NCI-H774 (cell line): Measurements from ENCODE around the gene BABAM2.
"Not testable (repeated sequence)": the region's sequence is repeated elsewhere in the genome, so short reads cannot be mapped to it uniquely, and the experiment has no call there.

Experiments
- DNase-seq: peaks from one replicate; lab custom pipeline; 2025; lab: John Stamatoyannopoulos, UW

Gene BABAM2

DNA sequence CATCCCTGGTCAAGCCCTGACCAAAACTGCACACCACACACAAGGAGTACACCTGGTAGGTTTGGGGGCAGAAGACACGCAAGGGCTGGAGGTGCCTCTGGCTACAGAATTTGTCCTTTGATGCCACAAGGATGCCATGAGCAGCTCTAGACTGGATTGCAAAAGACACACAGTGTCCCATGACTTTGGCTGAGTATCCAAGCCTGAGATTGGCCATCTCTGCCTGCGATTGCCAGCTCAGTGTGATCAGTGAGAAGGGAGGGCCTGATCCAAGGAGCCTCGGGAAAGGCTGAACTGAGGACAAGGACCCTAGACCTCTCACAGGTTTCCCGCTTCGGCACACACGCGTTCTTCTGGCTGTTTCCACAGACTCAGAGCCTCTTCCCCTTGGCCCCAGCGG lies 442.2 kb downstream of the BABAM2 start:
- DNase-seq = no peak

DNA sequence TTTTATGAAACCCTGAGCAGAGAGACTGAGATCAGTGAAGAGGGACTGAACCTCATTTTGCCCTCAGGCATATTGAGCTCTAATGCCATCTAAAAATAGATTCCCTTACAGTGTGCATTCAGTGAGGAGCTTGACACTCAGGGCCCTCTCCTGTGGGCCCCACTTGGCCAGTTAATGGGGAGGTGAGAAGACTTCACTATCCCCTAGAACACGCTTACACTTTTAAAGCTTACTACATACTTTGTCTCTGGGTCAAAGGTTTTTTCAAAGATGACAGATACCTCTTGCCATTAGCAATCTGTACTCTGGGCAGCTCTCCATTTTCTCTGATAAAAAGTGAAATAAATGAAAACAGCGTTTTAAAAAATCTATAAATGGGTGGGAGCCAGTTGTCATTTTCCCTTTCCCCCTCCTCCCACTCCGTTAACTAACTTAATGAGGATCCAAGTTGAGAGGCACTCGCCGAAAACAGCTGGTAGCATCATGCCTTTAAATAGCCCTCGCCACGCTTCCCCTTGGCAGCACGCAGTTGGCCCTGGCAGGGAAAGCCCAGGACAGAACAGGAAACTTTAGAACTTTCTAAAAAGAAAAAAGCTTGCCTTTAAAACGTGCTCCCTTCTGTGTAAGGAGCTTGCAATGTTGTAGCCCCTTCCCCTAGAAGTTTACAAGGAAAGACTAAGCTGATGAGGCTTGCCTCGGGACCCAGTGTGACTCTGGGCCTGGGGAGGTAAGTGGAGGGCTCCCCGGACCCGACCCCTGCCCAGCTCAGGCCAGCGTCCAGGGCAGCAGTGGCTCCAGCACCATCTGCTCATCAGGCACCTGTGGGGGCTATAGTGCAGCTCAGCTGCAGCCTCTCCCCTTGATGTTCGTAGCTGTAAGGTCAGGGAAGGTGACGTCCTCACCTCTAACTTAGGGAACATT lies 443.3 kb downstream of the BABAM2 start:
- no peak for DNase-seq

DNA sequence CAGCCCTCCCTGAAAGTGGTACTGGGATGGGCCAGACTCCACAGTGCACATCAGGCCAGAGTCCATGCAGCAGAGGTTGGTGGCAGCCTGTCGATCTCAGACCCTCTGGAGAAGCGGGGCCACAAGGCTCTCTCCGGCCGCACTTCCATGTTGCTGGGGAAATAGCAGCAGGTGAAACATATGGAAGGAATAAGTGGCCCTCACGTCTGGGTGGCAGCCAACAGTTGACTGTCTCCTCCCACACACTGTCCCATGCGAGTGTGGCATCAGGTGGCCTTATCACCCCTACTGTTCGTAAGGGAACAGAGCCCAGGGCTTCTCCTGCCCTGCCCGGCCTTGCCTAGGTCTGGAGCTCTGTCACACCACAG lies 444.0 kb downstream of the BABAM2 start:
- no peak for DNase-seq

DNA sequence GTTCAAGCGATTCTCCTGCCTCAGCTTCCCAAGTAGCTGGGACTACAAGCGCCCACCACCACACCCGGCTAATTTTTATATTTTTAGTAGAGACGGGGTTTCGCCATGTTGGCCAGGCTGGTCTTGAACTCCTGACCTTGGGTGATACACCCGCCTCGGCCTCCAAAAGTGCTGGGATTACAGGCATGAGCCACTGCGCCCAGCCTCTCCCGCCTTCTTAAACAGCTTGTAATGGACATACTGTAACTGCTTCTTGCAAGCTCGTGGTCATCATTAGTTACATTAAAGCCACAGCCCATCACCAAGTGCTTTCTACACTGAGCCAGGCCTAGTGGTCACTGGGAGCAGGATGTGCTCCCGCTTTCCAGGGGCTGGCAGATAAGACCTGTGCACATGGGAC lies 444.7 kb downstream of the BABAM2 start:
- DNase-seq = not testable (repeated sequence)

DNA sequence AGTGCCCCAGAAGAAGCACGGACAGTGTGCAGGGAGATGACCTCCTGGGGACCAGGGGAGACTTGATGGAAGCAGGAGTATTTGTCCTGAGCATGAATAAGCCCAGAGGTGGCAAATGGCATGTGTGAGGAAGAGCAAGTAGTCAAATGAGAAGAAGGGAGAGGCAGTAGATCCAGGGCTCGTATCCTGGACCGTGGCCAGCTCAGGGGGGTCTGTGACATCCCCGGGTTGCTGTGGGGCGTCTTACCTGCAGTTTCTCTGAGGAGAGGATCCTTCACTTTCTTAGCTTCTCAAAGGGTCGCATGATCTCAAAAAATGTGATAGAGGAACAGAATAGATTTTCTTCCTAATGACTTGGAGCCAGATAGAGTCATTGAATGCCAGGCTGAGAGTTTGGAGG lies 445.1 kb downstream of the BABAM2 start:
- no peak for DNase-seq

DNA sequence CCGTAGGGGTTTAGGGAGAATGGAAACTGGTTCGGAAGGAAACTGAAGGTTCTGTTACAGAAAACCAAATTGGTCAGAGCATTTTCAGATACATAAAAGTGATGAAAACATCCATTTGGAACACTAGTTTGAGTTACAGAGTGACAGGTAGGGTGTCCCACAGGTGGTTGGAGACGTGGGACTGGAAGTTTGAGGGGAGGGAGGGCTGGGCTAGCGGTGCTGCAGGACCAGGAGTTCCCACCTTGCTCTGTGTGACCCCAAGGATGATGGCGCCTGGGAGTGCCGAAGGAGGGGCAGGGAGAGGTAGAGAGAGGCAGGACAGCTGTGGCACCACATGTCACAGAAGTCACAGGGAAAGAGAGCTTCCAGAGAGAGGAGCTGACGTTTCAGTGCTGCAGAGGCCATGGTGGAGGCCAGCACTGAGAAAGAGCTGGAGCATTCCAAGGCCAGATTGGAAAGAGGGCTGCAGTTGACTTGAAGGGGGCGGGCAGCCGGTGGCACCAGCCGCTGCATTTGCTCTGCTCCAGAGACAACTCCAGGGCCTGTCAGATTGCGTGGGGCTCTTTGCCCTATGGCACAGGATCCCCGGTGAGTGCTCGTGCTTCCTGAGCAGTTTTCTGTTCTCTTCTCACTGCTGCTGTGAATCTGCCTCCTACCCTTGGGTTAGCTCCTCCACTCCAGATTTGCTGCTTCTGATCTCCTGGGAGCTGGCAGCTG lies 445.9 kb downstream of the BABAM2 start:
- DNase-seq = no peak

DNA sequence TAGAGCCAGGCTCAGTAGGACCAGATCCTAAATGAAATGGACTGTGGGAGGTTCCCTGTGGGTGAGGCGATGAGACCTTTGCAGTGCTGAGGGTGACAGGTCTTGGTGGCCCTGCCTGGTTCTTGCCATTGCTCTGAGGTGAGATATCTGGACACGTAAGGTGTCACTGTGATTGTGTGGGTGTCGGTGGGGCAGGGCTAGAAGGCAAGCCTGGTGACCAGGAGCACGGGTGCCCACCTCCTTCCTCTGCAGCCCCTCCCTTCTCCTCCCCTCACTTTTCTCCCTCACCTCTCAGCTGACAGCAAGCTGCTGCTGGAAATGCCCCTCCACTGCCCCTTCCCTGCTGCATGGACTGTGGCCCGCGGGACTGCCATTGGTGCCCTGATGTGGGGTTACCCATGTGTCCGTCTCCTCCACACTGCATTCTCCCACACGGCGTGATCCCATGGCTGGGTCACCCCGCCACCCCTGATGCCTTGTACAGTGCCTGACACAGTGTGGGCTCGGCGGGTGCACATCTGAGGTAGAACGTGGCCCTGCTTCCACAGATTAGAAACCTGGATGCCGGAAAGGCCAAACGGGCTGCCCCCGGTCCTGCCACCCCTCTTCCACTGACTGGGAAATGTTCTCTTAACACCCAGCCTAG lies 446.6 kb downstream of the BABAM2 start:
- no peak for DNase-seq

DNA sequence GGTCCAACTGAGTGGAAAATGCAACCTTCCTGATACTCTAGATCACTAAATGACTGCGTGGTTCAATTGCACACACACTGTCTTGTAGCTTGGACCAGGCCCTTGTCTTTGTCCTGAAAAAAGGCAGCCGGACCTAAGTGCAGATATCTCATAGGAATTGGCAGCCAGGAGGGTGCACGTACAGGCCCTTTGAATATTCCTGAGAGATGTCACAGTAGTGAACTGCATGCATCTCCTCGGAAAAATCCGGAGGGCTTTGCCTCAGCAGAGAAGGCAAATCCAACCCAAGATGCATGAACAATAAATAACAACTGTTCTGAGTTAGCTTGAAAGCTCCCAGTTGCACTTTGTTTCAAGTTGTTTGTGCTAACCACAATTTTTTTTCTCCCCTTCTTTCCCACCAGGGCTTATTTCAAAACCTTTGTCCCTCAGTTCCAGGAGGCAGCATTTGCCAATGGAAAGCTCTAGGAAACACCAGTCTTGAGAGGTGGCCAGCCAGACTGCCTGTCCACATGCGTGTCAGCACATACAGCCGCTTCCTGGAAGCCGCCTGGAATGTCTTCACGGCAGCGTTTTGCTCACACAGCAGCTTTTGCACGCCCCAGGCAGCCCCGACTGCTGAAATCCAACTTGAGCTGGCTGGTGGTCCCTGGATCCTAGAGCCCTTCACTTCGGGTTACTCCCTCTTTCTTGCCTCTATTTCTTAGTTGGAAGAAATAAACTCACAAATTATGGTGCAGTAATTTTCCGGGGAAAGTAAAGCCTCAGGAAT lies 447.7 kb downstream of the BABAM2 start:
- no peak for DNase-seq

DNA sequence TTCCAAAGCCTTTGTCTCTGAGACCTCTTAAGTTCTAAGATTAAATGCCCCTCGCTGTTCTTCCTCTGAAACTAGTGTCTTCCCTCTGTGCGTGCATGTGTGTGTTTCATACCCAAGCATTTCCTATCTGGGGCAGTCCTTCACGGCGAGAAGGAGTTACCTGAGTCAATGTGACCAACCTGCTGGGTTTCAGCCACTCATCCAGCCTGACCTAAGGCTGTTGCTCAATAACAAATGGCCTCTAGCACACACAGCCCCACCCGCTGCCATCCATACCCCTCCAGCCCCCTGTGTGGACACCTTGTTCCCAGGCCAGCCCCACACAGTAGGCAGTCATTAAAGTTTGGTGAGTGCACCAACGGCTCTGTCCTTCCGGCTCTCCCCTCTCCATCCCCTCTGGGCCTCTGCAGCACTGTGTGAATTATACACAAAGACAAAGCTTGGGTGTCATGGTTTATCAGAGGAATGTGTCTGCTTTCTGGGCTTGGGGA lies 448.3 kb downstream of the BABAM2 start:
- no peak for DNase-seq

DNA sequence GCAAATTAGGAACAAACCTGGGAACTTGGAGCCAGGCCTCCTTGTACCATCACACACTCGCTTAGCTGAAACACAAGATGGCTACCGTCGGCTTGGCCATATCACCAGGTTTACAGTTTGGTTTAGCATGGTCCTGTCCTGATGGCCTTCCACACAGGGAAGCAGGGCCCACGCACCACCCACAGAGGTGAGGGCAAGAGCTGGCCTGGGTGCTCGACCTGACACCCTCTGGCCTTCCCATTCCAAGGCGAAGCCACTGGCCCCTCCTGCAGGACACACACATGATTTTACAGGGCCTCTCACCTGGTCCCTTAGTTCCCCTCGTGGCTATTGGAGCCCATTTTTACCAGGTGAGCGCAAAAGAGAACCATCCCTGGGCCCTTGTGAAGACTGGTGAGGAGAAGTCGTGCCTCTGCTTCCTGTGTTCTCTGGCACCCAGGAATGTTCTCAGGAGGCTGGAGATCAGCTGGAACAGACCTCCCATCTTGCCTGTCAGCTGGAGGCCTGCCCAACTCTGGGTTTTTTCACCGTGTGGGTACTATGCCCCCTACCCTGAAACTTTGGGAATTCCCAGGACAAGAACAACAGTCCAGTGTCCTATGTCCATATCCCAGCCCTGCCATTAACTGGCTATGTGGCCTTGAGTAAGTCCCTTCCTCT lies 449.1 kb downstream of the BABAM2 start:
- no peak for DNase-seq

DNA sequence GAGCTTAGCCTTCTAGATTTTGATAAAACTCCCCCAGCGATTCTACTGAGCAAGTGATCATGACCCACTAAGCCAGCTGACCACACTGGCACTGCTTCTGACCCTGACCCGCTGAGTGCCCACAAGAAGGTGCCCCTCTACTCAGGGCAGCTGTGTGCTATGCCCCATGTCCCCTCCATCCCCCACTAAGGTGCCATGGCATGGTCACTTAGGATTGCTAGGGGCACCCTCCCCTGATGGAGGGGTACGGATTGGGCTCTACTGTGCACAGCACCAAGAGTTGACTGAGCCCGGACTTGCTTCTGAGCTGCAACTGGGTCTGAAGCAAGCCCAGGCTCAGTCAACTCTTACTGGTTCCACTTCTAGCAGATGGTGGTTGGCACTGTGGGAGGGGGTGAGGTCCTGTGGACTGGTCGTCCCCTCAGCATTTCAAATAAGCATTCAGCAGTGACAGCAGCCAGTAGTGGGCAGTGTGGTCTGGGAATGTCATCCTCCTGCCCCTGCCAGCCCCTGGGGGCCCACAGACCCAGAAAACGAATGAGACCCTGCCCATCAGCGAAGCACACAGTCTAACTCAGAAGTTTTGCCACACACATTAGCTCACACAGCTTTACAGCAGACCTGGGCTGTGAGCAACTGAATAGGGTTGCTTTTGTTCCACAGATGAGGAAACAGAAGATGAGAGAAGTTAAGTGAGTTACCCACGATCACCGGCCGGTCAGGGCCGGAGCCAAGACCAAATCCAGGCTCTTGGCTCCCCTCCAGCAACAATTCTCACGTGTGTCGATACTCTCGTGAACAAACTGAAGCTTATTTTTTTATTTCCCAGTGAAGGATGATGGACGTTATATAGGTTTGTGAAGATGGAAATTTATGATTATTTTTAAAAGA lies 450.0 kb downstream of the BABAM2 start:
- DNase-seq = no peak

DNA sequence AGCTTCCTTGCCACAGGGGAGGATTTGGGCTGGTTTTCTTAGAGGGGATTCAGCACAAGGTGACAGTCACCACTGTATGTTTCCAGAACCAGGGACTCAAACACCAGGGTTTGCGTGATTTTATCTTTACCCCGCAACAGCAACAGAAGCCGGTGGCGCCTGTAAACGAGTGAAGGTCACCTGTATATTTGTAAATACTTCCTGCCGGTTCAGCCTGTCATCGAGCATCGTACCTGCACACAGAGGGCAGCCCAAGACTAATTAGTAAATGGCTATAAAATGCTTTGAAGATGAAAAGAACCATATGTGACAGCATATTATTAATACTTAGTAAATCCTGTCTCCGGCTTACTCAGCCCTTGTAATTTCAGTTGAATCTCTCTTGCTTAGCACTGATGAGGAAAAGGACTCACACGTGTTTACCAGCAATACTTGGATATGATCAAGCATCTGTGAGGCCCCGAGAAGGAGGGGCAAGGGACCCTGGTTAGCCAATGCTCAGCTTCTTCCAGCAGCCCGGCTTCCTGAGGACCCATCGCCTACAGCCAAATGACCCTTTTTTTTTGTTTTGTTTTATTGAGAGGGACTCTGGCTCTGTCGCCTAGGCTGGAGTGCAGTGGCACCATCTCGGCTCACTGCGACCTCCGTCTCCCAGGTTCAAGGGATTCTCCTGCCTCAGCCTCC lies 450.8 kb downstream of the BABAM2 start:
- DNase-seq = no peak

DNA sequence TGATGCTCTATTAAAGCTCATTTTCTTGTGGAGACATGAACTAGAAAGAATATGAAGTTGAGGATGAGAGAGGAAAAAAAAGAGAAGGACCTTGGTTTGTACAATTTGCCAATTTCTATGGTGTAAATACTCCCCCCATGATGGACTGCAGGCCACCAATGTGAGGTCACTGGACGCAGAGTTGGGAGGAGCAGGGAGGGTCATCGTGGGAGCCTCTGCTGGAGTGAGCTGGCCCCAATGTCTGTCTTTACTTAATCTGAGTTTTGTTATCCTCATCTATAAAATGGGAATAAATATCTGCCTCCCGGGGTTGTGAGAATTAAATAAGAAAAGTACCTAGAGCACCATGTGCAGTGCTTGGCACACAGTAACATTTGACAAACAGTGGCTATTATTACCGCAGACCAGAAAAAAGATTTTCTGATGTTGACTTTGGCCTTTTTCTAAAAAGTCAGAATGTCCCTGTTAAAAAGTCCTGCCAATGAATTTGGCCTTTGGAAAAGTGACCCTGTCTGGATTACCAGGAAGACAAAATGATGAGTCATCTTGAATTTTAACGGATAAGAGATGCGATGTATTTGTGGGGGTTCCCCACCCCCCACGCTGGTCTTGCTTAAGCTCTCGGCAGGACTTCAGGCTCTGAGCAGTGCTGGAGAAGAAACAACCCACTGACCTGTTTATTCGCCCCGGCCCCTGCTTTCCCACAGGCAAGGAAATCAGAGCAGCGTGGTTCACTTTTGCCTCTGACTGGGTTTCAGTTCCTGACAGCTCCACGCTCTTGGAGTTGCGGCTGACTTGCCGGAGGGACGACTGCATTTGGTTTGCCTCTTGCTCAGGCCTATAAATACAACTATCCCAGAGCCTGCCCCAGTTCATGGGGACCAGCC lies 451.8 kb downstream of the BABAM2 start:
- DNase-seq = no peak

DNA sequence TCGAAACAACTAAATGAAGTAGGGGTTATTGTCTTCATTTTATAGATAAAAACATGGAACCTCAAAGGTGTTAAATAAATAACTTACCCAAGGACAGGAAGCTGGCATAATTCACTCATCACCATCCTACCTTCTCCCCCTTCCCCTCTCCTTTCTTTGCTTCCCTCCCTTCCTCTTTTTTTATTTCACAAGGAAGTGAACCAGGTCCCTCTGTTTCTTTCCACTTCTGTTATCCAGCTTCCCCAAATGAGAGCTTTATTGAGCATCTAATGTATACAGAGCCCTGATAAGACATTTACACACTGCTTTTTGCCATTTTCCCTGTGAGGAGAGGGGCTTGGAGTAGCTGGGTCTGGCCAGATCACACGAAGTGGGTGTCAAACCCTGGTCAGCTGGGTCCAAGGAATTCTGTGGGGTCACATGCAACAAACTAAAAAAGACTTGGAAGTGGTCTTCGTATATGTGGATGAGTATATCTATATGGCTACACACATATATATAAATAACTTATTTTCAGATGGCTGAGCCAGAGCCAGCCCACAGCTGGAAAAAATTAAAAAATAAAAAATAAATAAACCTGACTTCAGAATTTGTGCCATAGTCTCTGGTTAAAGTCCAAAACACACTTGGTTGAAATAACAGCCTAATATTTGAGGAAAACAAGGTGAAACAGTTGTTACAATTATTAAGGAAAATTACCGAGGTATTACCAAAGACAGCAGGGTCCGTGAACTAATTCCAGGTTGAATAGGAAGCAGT lies 452.8 kb downstream of the BABAM2 start:
- DNase-seq = no peak

DNA sequence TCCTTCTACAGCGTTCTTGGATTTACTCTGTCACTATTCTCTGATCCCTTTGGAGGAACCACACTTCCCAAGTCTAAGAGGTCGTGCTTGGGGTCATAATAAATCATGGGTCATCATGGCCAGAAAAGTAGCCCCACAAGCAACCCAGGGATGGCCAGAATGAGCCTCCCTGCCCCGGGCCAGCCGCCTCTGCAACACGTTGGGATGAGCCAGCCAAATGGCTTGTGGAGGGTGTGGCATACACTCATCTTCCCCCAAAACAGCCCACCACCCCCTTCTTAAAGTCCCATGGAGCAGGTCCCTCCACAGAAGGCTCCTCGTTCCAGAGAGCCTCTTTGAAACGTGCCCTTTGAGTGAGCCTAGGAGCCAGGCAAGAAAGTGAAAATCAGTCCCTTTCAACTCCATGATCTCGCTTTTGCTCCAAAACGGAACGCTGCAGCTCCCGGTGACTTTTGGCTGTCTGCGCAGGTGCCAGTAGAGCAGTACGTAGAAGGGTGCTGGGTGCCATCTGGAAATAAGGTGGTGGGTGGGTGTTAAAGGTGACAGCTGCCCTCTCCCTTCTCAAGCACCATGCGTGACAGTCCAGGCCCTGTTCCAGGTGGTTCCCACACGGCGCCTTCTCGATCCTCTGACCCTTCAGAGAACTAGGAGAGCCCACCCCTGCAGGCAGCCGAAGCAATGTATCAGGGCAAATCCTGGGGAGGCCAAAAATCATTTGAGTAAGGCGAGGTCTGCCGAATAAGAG lies 453.6 kb downstream of the BABAM2 start:
- DNase-seq = no peak

DNA sequence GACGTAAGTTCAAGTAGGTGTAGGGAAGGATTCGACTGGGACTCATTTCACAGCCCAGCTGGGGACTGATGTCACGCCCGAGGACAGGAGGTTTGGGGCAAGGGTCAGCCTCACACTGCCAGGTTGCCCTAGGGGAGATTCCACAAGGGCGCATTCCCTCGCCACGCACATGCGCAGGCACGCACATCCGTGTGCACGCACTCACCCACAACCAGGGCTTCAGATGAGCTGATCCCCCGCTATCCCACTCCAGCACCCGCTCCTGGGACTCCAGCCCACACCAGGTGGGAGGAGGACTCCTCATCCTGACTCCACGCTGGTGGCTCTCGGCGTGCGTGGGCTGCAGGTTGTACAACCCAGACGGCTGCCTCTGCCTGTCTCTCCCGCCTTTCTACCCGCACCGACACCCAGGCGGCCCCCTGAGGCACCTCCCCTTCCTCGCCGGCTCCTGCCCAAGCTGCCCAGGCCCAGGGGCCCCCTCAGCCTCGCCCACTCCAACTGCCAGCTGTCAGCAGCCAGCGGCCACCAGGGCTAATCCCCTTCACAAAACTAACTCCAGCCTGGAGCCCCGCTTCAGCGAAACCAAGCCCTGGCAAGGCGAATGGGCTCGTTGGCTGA lies 454.3 kb downstream of the BABAM2 start:
- no peak for DNase-seq

DNA sequence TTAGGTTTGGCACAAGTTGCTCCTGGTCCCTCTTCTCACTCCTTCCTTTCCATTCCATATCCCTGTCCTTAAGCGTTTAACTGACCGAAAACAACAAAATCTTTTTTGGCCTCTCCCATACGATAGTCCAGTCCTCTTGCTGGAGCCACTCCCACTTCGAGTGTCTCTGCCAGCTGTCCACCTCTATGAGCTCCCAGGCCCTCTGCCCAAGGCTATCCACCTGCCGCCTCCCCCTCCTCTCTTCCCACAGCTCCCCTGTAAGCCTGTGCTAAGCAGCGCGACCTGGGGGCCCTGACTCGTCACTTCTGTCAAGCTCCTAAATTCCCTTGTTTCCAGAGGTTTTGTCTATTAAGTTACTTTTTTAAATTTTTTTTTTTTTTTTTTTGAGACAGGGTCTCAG lies 455.1 kb downstream of the BABAM2 start:
- no peak for DNase-seq
